PC-9 (cell line): Measurements from ENCODE around the gene SUPT3H.

Source experiments
- CTCF ChIP-seq: fragments of 200-600 bp; sonication (generic); conservative IDR thresholded peaks from 2 replicates; pipeline ENCODE4 v1.6.1; 2017; ENCODE audit warnings: mixed run types, antibody characterized with exemption, mild to moderate bottlenecking, moderate library complexity
- EZH2 ChIP-seq: fragments of 200-600 bp; sonication (generic); IDR thresholded peaks from 2 replicates; pipeline ENCODE4 v1.8.0; 2017; ENCODE audit warnings: antibody characterized with exemption, low read depth

DNA sequence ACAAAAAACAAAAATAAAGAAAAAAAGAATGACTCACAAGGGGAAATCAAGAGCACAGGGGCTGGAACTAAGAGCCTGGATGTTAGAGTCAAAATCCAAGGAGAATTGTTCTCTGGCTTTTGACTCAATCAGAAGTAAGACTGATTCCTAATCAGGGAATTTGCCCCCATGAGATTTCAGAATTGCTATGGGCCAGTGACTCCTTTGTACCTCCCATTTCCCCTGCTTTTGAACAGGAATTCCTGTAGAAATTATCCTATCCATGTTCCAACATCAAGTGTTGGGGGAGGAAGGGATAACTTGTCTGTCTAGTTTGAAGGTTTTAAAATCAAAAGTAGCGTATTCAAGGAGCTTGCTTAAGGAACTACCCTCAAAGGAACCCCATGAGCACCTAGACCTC, 593.5 kb downstream of the SUPT3H start:
- TF ChIP-seq CTCF (no peak), EZH2 (no peak)
